SK-N-SH (cell line): ENCODE results near the gene IQGAP2. TPM values are rescaled to one million over a fixed set of nuclear protein-coding genes. Genes with fewer than 3 reads are reported as not detected.

Experiments used
- CTCF ChIA-PET: fragments of 300-600, 350-600 bp; formaldehyde crosslinking; extraction: SDS; loops from one replicate; lab custom pipeline; 2021; lab: Yijun Ruan, JAX
- POLR2A ChIA-PET: fragments of 350-600 bp; sonication (Branson Sonifier 250); formaldehyde crosslinking; extraction: SDS; loops from one replicate; lab custom pipeline; 2020; ENCODE audit warnings: antibody characterized with exemption, inconsistent platforms; lab: Yijun Ruan, JAX
- DNase-seq: peaks from one replicate; pipeline ENCODE4 v3.0.0; 2012
- H2AFZ ChIP-seq: fragments of 200-600 bp; sonication (generic); 2 replicates; pipeline ENCODE4 v1.8.1; 2016; ENCODE audit warnings: antibody characterized with exemption, mild to moderate bottlenecking, low read depth
- H3F3A ChIP-seq: fragments of 200-600 bp; sonication (generic); replicated peaks from 2 replicates; pipeline ENCODE3; 2016; ENCODE audit warnings: antibody characterized with exemption, mild to moderate bottlenecking; ENCODE audit not compliant: insufficient read depth
- H3K27ac ChIP-seq, 2 experiments: fragments of 200-500 bp in 1 of 2; fragments of 200-600 bp in 1 of 2; sonication (Bioruptor generic) in 1 of 2; sonication (generic), shearing (Covaris generic) in 1 of 2; 2 replicates each; pipeline versions ENCODE4 v1.5.1 to v1.6.1; 2014 to 2016; ENCODE audit warnings: low read depth in 2 of 2, inconsistent platforms in 1 of 2, low read length in 1 of 2, mild to moderate bottlenecking in 1 of 2, mixed read lengths in 1 of 2
- H3K27me3 ChIP-seq: fragments of 200-600 bp; sonication (generic), shearing (Covaris generic); 2 replicates; pipeline ENCODE4 v1.6.1; 2016; ENCODE audit warnings: mixed run types; ENCODE audit not compliant: insufficient read depth
- H3K36me3 ChIP-seq, 2 experiments: fragments of 200-500 bp in 1 of 2; fragments of 200-600 bp in 1 of 2; sonication (Bioruptor generic) in 1 of 2; sonication (generic) in 1 of 2; replicated peaks in 1 of 2; 2 replicates each; pipeline versions ENCODE3 to v1.5.1; 2014 to 2016; ENCODE audit warnings: low read length in 1 of 2, mild to moderate bottlenecking in 1 of 2; ENCODE audit not compliant: insufficient read depth in 2 of 2, control insufficient read depth in 1 of 2
- H3K4me1 ChIP-seq, 2 experiments: fragments of 200-500 bp in 1 of 2; fragments of 200-600 bp in 1 of 2; sonication (Bioruptor generic) in 1 of 2; sonication (generic), shearing (Covaris generic) in 1 of 2; 2 replicates each; pipeline versions ENCODE4 v1.5.1 to v1.6.1; 2014 to 2016; ENCODE audit warnings: low read depth in 1 of 2, low read length in 1 of 2, mixed run types in 1 of 2; ENCODE audit not compliant: insufficient read depth in 2 of 2, control insufficient read depth in 1 of 2
- H3K4me2 ChIP-seq: fragments of 200-600 bp; sonication (generic), shearing (Covaris generic); 2 replicates; pipeline ENCODE4 v1.6.1; 2017; ENCODE audit warnings: mixed run types
- H3K4me3 ChIP-seq, 2 experiments: fragments of 200-500 bp in 1 of 2; fragments of 200-600 bp in 1 of 2; sonication (Bioruptor generic) in 1 of 2; sonication (generic), shearing (Covaris generic) in 1 of 2; 2 replicates each; pipeline versions ENCODE4 v1.5.1 to v1.8.1; 2014 to 2016; ENCODE audit warnings: low read depth in 2 of 2, inconsistent platforms in 1 of 2, low read length in 1 of 2, mild to moderate bottlenecking in 1 of 2, mixed read lengths in 1 of 2, moderate library complexity in 1 of 2
- H3K79me2 ChIP-seq: fragments of 200-600 bp; sonication (generic); 2 replicates; pipeline ENCODE4 v1.8.1; 2017; ENCODE audit warnings: mild to moderate bottlenecking; ENCODE audit not compliant: insufficient read depth
- H3K9ac ChIP-seq: fragments of 200-600 bp; sonication (generic); 2 replicates; pipeline ENCODE4 v1.6.1; 2017; ENCODE audit warnings: mixed run types
- H3K9me2 ChIP-seq: fragments of 200-600 bp; sonication (generic); 2 replicates; pipeline ENCODE4 v1.6.1; 2017; ENCODE audit warnings: mixed run types
- H3K9me3 ChIP-seq: fragments of 200-600 bp; sonication (generic); 2 replicates; pipeline ENCODE4 v1.6.1; 2017; ENCODE audit warnings: mixed run types, mild to moderate bottlenecking, moderate library complexity
- H4K20me1 ChIP-seq: fragments of 200-600 bp; sonication (generic); 2 replicates; pipeline ENCODE4 v1.6.1; 2017; ENCODE audit warnings: mild to moderate bottlenecking, mixed run types; ENCODE audit not compliant: insufficient read depth
- CHD2 ChIP-seq: fragments of 150-350 bp; IDR thresholded peaks from 2 replicates; pipeline ENCODE4 v1.6.1; 2018; ENCODE audit warnings: low read length; ENCODE audit not compliant: partially characterized antibody
- ELF1 ChIP-seq: IDR thresholded peaks from 2 replicates; pipeline ENCODE4 v1.4.0; 2012
- EP300 ChIP-seq, 2 experiments: IDR thresholded peaks; 2 replicates each; pipeline versions ENCODE4 v1.4.0 to v1.6.1; 2012; ENCODE audit warnings: borderline replicate concordance in 1 of 2, low read depth in 1 of 2, low read length in 1 of 2
- EZH2phosphoT487 ChIP-seq: fragments of 200-600 bp; sonication (generic); IDR thresholded peaks from 2 replicates; pipeline ENCODE4 v1.6.1; 2017; ENCODE audit warnings: low read depth, mixed run types, mild to moderate bottlenecking, antibody characterized with exemption, moderate library complexity, borderline replicate concordance
- FOSL2 ChIP-seq: IDR thresholded peaks from 2 replicates; pipeline ENCODE4 v1.4.0; 2012; ENCODE audit warnings: low read depth, mild to moderate bottlenecking, moderate library complexity, borderline replicate concordance
- FOXJ3 ChIP-seq: sonication (generic); formaldehyde crosslinking; IDR thresholded peaks from 2 replicates; pipeline ENCODE4 v1.5.1; 2020; ENCODE audit warnings: mild to moderate bottlenecking, missing genetic modification reagents
- FOXM1 ChIP-seq: IDR thresholded peaks from 2 replicates; pipeline ENCODE4 v1.4.0; 2012; ENCODE audit warnings: low read depth, mild to moderate bottlenecking
- MXI1 ChIP-seq: IDR thresholded peaks from 2 replicates; pipeline ENCODE4 v1.6.1; 2012; ENCODE audit warnings: mild to moderate bottlenecking, low read depth, low read length, improper control_type of control experiment
- NFIC ChIP-seq: IDR thresholded peaks from 2 replicates; pipeline ENCODE4 v1.4.0; 2012; ENCODE audit warnings: borderline replicate concordance
- NRF1 ChIP-seq: IDR thresholded peaks from 2 replicates; pipeline ENCODE4 v1.6.1; 2012; ENCODE audit warnings: low read depth, mild to moderate bottlenecking, low read length
- RAD21 ChIP-seq: IDR thresholded peaks from 2 replicates; pipeline ENCODE4 v1.6.1; 2012; ENCODE audit warnings: mild to moderate bottlenecking, low read length
- RCOR1 ChIP-seq: fragments of 150-350 bp; IDR thresholded peaks from 2 replicates; pipeline ENCODE4 v1.6.1; 2017; ENCODE audit warnings: antibody characterized with exemption, low read length
- SIN3A ChIP-seq: IDR thresholded peaks from 2 replicates; pipeline ENCODE4 v1.6.1; 2012; ENCODE audit warnings: low read depth, mild to moderate bottlenecking, low read length, moderate library complexity, borderline replicate concordance
- SMC3 ChIP-seq: IDR thresholded peaks from 2 replicates; pipeline ENCODE4 v1.6.1; 2012; ENCODE audit warnings: low read depth, low read length, improper control_type of control experiment
- WGBS: methylation state at CpG from one replicate; pipeline ENCODE4 v1.1.6; 2017; ENCODE audit warnings: low lambda C conversion rate; 5-methylcytosine and 5-hydroxymethylcytosine counted together
- polyA plus RNA-seq, 3 experiments: library from polyadenylated mRNA; depleted of rRNA; stranded (reverse); fragments of >200 nt; gene quantifications; 2 replicates each; pipeline ENCODE4 v1.2.3, GENCODE V29; 2012
- TF ChIP-seq, protein P1 (sequence below): fragments of 200-600 bp; sonication (generic); IDR thresholded peaks from 2 replicates; pipeline ENCODE4 v1.6.1; 2017; ENCODE audit warnings: antibody characterized with exemption, mild to moderate bottlenecking, moderate library complexity
- TF ChIP-seq, protein P2 (sequence below): IDR thresholded peaks from 2 replicates; pipeline ENCODE4 v1.6.1; 2012; ENCODE audit warnings: mild to moderate bottlenecking, low read depth, low read length, moderate library complexity
- TF ChIP-seq, protein P3 (sequence below): IDR thresholded peaks from 2 replicates; pipeline ENCODE4 v1.4.0; 2012; ENCODE audit warnings: low read depth, borderline replicate concordance
- TF ChIP-seq, protein P4 (sequence below): IDR thresholded peaks from 2 replicates; pipeline ENCODE4 v1.4.0; 2012; ENCODE audit warnings: low read depth

Gene IQGAP2, protein sequence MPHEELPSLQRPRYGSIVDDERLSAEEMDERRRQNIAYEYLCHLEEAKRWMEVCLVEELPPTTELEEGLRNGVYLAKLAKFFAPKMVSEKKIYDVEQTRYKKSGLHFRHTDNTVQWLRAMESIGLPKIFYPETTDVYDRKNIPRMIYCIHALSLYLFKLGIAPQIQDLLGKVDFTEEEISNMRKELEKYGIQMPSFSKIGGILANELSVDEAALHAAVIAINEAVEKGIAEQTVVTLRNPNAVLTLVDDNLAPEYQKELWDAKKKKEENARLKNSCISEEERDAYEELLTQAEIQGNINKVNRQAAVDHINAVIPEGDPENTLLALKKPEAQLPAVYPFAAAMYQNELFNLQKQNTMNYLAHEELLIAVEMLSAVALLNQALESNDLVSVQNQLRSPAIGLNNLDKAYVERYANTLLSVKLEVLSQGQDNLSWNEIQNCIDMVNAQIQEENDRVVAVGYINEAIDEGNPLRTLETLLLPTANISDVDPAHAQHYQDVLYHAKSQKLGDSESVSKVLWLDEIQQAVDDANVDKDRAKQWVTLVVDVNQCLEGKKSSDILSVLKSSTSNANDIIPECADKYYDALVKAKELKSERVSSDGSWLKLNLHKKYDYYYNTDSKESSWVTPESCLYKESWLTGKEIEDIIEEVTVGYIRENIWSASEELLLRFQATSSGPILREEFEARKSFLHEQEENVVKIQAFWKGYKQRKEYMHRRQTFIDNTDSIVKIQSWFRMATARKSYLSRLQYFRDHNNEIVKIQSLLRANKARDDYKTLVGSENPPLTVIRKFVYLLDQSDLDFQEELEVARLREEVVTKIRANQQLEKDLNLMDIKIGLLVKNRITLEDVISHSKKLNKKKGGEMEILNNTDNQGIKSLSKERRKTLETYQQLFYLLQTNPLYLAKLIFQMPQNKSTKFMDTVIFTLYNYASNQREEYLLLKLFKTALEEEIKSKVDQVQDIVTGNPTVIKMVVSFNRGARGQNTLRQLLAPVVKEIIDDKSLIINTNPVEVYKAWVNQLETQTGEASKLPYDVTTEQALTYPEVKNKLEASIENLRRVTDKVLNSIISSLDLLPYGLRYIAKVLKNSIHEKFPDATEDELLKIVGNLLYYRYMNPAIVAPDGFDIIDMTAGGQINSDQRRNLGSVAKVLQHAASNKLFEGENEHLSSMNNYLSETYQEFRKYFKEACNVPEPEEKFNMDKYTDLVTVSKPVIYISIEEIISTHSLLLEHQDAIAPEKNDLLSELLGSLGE (N-terminal part only)
- 2.1 and 2.6 TPM in 2 replicates for polyA plus RNA-seq (2012; rRNA removed)
- polyA plus RNA-seq (2012; cell fraction: cytosol; rRNA removed), result 2.8 and 3.1 TPM in 2 replicates
- polyA plus RNA-seq (2012; cell fraction: nucleus; rRNA removed), result 1.8 and 2.9 TPM in 2 replicates

DNA sequence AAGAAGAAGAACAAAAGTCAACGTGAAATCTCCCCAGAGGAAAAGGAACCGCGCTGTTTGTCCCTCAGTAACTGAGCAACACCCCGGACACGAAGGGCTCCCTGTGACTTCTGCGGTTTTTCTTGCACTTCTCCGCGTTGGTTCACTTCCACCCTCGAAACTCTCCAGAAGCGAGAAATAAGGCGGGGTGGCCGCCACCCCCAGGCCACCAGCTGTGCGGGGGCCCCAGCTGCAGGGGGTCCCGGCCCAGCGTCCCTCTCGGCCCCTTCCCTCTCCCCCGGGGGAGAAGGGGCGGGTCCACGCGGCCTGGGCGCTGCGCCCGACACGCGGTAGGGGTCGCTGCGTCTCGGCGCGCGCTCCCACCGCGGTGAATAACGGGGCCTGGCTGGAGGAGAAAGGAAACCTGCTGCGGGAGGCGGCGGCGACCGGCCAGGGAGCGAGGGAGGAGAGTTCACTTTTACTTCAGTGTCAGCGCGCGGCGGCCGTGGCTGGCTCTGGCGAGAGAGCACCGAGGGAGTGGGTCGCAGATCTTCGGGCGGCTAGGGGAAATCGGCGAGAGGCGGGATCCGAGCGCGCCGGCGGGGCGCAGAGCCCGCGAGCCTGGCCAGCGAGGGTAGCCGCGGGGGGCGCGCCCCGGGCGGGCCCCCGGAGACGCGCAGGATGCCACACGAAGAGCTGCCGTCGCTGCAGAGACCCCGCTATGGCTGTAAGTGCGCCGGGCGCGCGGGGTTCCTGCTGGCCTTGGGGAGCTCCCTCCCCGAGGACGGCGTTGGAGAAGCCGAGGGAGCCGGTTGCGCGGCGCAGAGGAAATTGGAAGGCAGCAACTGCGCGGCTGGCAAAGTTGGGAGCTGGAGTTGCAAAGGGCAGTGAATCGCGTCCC is at the start of gene IQGAP2:
Gene IQGAP2 (plus strand): TSS at position 400 of the 880 bp plus-strand sequence. CDS start 261 bp downstream, at position 661.
- peaks cover 31% of the 10 kb centered on the region for H3K27me3 ChIP-seq
- H3K4me3 ChIP-seq, result peak within 1 kb of the TSS; percentile 78 to 79
- no peaks in the 10 kb centered on the region for H3K79me2 ChIP-seq
- H3K9me2 ChIP-seq, result no peaks in the 10 kb centered on the region
- H3K9me3 ChIP-seq, result no peaks in the 10 kb centered on the region
- H4K20me1 ChIP-seq, result no peaks in the 10 kb centered on the region
- peak; percentile 96 for DNase-seq
- peak within 1 kb of the TSS; percentile 94 for H3K4me2 ChIP-seq
- peak within 1 kb of the TSS; percentile 95 for H2AFZ ChIP-seq
- peak within 1 kb of the TSS; percentile 49; the same call in 1 of the 2 replicates for H3K9ac ChIP-seq
- ChIA-PET POLR2A (no interaction called here), CTCF (interaction anchor here (0.6 to 3.2 kb wide), 53 partner anchors 9 to 739 kb away, joined by 3 to 31 read pairs (median 4); no protein-coding TSS in a partner anchor)
- no peaks in the 10 kb centered on the region for H3F3A ChIP-seq
- peaks cover 0 to 10% of the 10 kb centered on the region in 2 experiments; a peak in 1 of 4 replicates for H3K4me1 ChIP-seq
- H3K27ac ChIP-seq, result peak within 1 kb of the TSS in 1 of 2 experiments; percentile 76; a peak in 2 of 4 replicates
- under 1% methylated on average over 31 of the region's 92 CpGs for WGBS
- no peaks in the 10 kb centered on the region for H3K36me3 ChIP-seq
- no peak for TF ChIP-seq ELF1
- TF ChIP-seq FOXM1, result no peak
- no peak for TF ChIP-seq FOXJ3 (CRISPR knock-in tag)
- no peak for TF ChIP-seq FOSL2
- TF ChIP-seq MXI1, result no peak
- TF ChIP-seq, protein P1, sequence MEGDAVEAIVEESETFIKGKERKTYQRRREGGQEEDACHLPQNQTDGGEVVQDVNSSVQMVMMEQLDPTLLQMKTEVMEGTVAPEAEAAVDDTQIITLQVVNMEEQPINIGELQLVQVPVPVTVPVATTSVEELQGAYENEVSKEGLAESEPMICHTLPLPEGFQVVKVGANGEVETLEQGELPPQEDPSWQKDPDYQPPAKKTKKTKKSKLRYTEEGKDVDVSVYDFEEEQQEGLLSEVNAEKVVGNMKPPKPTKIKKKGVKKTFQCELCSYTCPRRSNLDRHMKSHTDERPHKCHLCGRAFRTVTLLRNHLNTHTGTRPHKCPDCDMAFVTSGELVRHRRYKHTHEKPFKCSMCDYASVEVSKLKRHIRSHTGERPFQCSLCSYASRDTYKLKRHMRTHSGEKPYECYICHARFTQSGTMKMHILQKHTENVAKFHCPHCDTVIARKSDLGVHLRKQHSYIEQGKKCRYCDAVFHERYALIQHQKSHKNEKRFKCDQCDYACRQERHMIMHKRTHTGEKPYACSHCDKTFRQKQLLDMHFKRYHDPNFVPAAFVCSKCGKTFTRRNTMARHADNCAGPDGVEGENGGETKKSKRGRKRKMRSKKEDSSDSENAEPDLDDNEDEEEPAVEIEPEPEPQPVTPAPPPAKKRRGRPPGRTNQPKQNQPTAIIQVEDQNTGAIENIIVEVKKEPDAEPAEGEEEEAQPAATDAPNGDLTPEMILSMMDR, result peak; percentile 74
- no peak for TF ChIP-seq EP300 (IDR thresholded peaks at IDR 0.05; ENCODE audit: borderline replicate concordance in 1 of 2, low read depth in 1 of 2, low read length in 1 of 2)
- no peak for TF ChIP-seq SIN3A
- TF ChIP-seq CHD2, result no peak
- TF ChIP-seq, protein P2, sequence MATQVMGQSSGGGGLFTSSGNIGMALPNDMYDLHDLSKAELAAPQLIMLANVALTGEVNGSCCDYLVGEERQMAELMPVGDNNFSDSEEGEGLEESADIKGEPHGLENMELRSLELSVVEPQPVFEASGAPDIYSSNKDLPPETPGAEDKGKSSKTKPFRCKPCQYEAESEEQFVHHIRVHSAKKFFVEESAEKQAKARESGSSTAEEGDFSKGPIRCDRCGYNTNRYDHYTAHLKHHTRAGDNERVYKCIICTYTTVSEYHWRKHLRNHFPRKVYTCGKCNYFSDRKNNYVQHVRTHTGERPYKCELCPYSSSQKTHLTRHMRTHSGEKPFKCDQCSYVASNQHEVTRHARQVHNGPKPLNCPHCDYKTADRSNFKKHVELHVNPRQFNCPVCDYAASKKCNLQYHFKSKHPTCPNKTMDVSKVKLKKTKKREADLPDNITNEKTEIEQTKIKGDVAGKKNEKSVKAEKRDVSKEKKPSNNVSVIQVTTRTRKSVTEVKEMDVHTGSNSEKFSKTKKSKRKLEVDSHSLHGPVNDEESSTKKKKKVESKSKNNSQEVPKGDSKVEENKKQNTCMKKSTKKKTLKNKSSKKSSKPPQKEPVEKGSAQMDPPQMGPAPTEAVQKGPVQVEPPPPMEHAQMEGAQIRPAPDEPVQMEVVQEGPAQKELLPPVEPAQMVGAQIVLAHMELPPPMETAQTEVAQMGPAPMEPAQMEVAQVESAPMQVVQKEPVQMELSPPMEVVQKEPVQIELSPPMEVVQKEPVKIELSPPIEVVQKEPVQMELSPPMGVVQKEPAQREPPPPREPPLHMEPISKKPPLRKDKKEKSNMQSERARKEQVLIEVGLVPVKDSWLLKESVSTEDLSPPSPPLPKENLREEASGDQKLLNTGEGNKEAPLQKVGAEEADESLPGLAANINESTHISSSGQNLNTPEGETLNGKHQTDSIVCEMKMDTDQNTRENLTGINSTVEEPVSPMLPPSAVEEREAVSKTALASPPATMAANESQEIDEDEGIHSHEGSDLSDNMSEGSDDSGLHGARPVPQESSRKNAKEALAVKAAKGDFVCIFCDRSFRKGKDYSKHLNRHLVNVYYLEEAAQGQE, result no peak
- no peak for TF ChIP-seq RCOR1
- peak; percentile 67 for TF ChIP-seq SMC3
- TF ChIP-seq, protein P3, sequence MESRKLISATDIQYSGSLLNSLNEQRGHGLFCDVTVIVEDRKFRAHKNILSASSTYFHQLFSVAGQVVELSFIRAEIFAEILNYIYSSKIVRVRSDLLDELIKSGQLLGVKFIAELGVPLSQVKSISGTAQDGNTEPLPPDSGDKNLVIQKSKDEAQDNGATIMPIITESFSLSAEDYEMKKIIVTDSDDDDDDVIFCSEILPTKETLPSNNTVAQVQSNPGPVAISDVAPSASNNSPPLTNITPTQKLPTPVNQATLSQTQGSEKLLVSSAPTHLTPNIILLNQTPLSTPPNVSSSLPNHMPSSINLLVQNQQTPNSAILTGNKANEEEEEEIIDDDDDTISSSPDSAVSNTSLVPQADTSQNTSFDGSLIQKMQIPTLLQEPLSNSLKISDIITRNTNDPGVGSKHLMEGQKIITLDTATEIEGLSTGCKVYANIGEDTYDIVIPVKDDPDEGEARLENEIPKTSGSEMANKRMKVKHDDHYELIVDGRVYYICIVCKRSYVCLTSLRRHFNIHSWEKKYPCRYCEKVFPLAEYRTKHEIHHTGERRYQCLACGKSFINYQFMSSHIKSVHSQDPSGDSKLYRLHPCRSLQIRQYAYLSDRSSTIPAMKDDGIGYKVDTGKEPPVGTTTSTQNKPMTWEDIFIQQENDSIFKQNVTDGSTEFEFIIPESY, result no peak
- TF ChIP-seq RAD21, result peak; percentile 68
- no peak for TF ChIP-seq EZH2phosphoT487
- TF ChIP-seq, protein P4, sequence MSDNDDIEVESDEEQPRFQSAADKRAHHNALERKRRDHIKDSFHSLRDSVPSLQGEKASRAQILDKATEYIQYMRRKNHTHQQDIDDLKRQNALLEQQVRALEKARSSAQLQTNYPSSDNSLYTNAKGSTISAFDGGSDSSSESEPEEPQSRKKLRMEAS, result no peak; the same call in 1 of the 2 replicates
- TF ChIP-seq NRF1, result no peak
- TF ChIP-seq NFIC, result no peak
